ENCODE results near the gene SYNE2. TPM values are rescaled to one million over a fixed set of nuclear protein-coding genes. Genes with fewer than 3 reads are reported as not detected.
"Not testable (repeated sequence)": the region's sequence is repeated elsewhere in the genome, so short reads cannot be mapped to it uniquely, and the experiment has no call there.

Gene SYNE2
- total RNA-seq, 1 experiment from 2014 or later, result 9.7 TPM

GRCh38 chr14:64075613-64076005 lies 222.8 kb downstream of the SYNE2 start:
- no peak for DNase-seq (ENCODE audit: low spot score)

- DNase-seq (ENCODE audit: low spot score), result no peak
Observed at GRCh38 chr14:64080452-64080851, 227.6 kb downstream of the SYNE2 start.

DNA sequence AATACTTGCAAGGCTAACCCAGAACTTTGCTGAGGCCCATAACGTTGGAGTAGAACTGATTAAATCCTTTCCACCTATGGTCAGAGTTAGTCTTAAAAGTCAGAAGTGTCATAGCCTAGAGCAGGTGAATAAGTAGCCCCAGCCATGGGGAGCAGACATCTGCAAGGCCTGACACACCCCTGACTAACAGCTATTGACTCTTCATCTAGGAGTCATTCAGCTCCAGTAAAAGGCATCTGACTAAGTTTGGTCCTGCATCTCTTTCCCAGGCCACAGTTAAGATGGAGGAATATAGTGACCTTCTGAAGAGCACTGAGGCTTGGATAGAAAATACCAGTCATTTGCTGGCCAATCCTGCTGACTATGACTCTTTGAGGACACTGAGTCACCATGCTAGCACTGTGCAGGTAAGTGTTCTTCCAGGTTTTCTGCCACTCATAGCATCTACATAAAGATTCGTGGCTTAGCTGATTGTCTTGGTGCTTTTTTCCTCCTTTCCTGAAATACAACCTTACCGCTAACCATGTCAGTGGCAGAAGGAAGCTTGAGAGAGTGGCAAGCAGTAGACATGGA lies 228.5 kb downstream of the SYNE2 start:
- no peak for DNase-seq (ENCODE audit: low spot score)

DNA sequence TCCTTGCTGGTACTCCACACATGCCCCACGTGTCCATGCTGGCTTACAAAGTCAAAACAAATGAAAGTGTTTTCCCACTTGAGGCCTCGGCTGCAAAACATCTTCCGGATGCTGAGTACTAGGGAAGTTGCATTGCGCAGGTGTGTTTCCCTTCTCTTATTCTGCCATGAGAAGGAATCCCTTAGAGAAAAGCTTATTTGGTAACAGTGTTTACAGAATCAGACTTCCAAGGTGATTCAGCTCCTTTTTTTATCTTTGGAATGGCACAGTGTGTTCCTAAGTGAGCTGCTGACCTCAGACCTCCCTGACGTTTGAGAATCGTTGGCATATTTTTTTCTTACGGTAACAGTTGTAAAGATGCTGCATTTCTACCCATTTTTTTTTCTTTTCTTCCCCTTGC lies 230.0 kb downstream of the SYNE2 start:
- DNase-seq (ENCODE audit: low spot score), result no peak

GRCh38 chr14:64088647-64088964 lies 235.8 kb downstream of the SYNE2 start:
- no peak for DNase-seq (ENCODE audit: low spot score)

GRCh38 chr14:64089920-64090319 lies 237.1 kb downstream of the SYNE2 start:
- no peak for DNase-seq (ENCODE audit: low spot score)

GRCh38 chr14:64091217-64091616 lies 238.4 kb downstream of the SYNE2 start:
- no peak for DNase-seq (ENCODE audit: low spot score)

- no peak for DNase-seq (ENCODE audit: low spot score)
Observed at GRCh38 chr14:64092338-64092737, 239.5 kb downstream of the SYNE2 start.

DNA sequence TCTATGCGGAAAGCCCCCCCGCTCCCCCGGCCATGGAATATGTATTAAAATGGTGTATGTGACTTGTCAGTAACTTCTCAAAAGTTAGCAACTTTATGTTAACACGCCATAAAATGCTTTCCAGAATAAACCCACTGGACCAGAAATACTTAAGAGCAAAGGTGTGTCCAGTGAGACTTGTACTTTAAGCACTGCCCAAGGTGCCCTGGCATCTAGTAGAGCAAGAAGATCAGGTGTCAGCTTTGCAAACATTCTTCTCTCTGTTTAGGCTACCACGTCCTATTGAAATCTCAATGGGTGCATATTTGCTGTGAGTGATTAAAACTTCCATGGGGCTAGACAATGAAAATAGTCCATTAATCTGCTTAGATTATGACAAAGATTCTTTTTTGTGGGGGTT lies 240.1 kb downstream of the SYNE2 start:
- no peak for DNase-seq (ENCODE audit: low spot score)

DNA sequence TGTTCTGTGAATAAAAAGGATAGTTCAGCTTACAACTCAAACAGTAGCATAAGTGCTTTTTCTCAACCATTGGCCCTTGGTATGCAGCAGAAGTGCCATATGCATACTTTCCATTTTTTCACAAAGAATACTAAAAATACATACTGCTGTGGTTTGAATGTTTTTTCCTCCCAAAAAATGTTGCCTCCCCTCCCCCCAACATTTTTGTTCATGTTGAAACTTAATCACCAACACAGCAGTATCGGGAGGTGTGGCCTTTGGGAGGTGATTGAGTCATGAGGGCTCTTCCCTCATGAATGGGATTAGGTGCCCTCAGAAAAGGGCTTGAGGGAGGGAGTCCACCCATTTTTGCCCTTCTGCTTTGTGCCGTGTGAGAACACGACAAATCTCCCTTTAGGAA lies 242.8 kb downstream of the SYNE2 start:
- no peak for DNase-seq (ENCODE audit: low spot score)

GRCh38 chr14:64098120-64098519 lies 245.3 kb downstream of the SYNE2 start:
- DNase-seq (ENCODE audit: low spot score), result no peak

GRCh38 chr14:64107438-64107837 lies 254.6 kb downstream of the SYNE2 start:
- DNase-seq (ENCODE audit: low spot score), result no peak

DNA sequence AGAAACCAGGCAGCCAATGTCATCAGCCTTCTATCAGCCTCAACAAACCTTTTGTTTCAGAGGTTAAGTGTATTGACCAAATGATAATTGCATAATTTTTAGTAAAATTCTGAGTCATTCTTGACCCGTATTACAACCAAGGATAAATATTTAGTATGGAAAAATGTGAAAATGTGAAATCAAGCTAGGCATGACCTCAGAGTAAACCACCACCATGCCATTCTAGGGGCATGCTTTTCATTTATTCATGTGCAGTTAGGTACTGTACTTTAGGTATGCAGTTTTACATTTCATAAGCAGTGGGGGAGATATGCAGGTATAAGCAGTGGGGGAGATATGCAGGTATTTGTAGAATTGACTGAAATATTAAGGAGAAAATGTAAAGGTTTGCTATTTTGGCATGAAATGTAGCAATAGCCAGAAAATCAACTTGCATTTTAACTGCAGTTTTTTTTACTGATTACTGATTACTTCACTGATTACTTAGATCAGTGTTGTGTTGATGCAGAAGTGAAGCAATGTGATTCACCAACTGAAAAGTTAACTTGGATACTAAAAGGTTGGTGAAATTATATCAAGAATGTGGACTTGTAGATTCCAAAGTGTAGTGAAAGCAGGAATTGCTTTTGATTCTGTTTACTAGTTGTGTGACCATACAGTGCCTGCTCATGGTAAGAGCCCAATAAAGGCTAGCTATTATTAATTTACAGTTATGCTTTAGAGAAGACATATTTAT lies 257.2 kb downstream of the SYNE2 start:
- no peak for DNase-seq (ENCODE audit: low spot score)

GRCh38 chr14:64110802-64111201 lies 258.0 kb downstream of the SYNE2 start:
- DNase-seq (ENCODE audit: low spot score), result no peak

- no peak for DNase-seq (ENCODE audit: low spot score)
Observed at GRCh38 chr14:64112867-64113678, 260.3 kb downstream of the SYNE2 start.

DNA sequence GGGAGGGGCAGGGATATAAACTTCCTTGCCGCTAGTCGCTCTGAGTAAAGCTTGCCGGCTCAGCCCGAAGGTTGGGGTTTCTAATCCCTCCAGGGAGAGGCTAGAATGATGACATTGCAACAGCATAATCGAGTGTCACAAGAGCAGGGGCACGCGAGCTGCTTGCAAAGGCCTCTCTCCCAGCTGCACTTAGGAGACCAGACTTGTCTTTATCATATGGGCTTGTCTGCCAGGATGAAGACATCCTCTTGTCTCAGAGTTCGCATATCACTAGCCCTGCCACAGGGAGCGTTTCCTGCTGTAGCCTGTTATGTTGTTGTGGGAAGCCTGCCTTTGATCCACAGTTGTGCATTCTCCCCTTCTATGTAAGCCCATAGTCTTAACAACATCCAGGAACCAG lies 261.4 kb downstream of the SYNE2 start:
- no peak for DNase-seq (ENCODE audit: low spot score)

GRCh38 chr14:64114796-64115195 lies 262.0 kb downstream of the SYNE2 start:
- no peak for DNase-seq (ENCODE audit: low spot score)

DNA sequence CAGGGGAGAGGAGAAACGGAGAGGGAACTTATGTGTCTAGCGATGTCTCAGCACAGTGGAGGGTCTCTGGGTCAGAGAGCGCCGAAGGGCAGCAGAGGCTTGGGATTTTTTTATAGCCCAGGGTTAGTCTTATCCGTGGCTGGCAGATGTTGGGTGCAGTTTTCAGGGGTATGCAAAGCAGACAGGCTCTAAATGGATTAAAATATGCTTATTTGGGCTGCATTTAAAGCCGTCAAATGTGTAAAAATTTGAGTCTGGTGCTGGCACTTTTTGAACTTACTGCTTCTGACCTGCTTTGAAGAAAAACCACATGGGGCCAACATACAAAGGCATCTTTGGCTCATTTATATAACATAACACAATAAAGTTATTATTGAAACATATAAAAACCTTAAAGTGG lies 262.6 kb downstream of the SYNE2 start:
- no peak for DNase-seq (ENCODE audit: low spot score)

DNA sequence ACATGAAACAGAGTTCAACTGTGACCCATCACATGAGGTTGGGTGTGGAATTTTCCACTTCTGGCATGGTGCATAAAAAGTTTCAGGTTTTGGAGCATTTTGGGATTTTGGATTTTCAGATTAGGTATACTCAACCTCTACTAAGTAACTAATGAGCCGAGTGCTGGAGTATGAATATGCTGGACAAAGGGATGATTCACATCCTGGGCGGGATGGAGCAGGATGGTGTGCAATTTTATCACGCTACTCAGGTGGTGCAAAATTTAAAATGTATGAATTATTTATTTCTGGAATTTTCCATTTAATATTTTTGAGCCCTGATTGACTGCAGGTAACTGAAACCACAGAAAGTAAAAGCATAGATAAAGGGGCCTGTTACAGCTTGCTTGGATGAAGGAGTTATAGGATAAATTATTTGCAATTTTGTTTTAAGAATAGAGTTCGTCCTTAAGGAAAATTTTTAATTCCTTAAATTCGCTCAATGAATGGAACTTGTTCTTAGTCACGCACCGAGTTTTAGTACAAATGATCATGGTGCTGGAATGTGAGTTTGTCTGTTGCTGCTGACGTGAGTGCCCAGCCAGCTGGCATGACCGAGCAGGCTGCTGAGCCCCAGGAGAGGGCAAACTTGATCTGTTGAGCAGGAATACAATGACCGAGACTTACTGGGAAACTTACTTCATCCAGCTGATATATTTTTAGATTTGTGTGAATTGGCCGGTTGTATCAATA lies 265.0 kb downstream of the SYNE2 start:
- peak; percentile 67 for DNase-seq (ENCODE audit: low spot score)

- not testable (repeated sequence) for DNase-seq (ENCODE audit: low spot score)
Observed at GRCh38 chr14:64118403-64118742, 265.6 kb downstream of the SYNE2 start.

- DNase-seq (ENCODE audit: low spot score), result no peak
Observed at GRCh38 chr14:64118892-64119291, 266.1 kb downstream of the SYNE2 start.

GRCh38 chr14:64119500-64119899 lies 266.7 kb downstream of the SYNE2 start:
- DNase-seq (ENCODE audit: low spot score), result no peak

DNA sequence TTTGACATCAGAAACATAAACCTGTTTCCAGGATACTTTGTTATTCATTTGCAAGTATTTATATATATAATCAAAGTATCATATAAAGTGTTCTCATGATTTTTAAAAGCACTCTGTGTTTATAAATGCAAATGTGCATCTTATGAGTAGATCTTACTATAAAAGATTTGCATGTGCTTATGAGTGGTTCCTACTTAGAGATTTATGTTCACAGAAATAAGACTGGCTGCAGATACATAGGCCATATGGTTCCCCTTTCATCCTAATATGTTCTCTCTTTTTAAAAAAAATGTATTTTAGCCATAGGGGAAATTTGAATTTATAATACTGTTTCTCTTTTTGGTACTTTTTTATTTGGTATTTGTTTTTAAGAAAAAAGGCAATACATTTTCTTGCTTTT lies 267.2 kb downstream of the SYNE2 start:
- no peak for DNase-seq (ENCODE audit: low spot score)
